ENCODE measurements around the gene ZNF414. TPM values are rescaled to one million over a fixed set of nuclear protein-coding genes. Genes with fewer than 3 reads are reported as not detected.

ZNF414 gene
- total RNA-seq, 2 experiments from 2014 or later, result 19.8 to 24.1 TPM

GRCh38 chr19:8469613-8470368, 44.2 kb downstream of the ZNF414 start:
- Mint-ChIP-seq H3K4me3 (no peak overlapping the region), H3K27me3 (ENCODE audit: low read depth) (no peaks in the 10 kb centered on the region), H3K27ac (peak overlapping the region; percentile 19), H3K9me3 (no peaks in the 10 kb centered on the region), H3K4me1 (ENCODE audit: low read depth) (peaks cover 16% of the 10 kb centered on the region), H3K36me3 (ENCODE audit: low read depth) (peaks cover 69% of the 10 kb centered on the region)
- intact Hi-C loops (cut with micrococcal nuclease), result no loop called here
- CTCF ChIA-PET, result no interaction called here
- DNase-seq, result no peak

GRCh38 chr19:8468761-8469373, 45.1 kb downstream of the ZNF414 start:
- CTCF ChIA-PET, result no interaction called here
- H3K4me3 Mint-ChIP-seq, result no peak overlapping the region

GRCh38 chr19:8468124-8468523, 45.8 kb downstream of the ZNF414 start:
- H3K4me1 Mint-ChIP-seq (ENCODE audit: low read depth), result peaks cover 7% of the 10 kb centered on the region
- intact Hi-C loops (cut with micrococcal nuclease), result no loop called here
- H3K36me3 Mint-ChIP-seq (ENCODE audit: low read depth), result peaks cover 66% of the 10 kb centered on the region
- CTCF ChIA-PET, result no interaction called here
- no peak for DNase-seq
- no peaks in the 10 kb centered on the region for H3K9me3 Mint-ChIP-seq
- H3K4me3 Mint-ChIP-seq, result no peak overlapping the region
- no peak overlapping the region for H3K27ac Mint-ChIP-seq
- H3K27me3 Mint-ChIP-seq (ENCODE audit: low read depth), result no peaks in the 10 kb centered on the region

More at GRCh38 chr19:8468761-8469373, 45.1 kb downstream of the ZNF414 start:
- peaks cover 13% of the 10 kb centered on the region for H3K4me1 Mint-ChIP-seq (ENCODE audit: low read depth)
- intact Hi-C loops (cut with micrococcal nuclease), result no loop called here
- H3K36me3 Mint-ChIP-seq (ENCODE audit: low read depth), result peaks cover 68% of the 10 kb centered on the region
- no peak for DNase-seq
- H3K27me3 Mint-ChIP-seq (ENCODE audit: low read depth), result no peaks in the 10 kb centered on the region
- H3K9me3 Mint-ChIP-seq, result no peaks in the 10 kb centered on the region
- peak overlapping the region; percentile 2 for H3K27ac Mint-ChIP-seq

- Mint-ChIP-seq H3K4me3 (no peak overlapping the region), H3K27ac (no peak overlapping the region), H3K36me3 (ENCODE audit: low read depth) (peaks cover 57% of the 10 kb centered on the region), H3K4me1 (ENCODE audit: low read depth) (peaks cover 7% of the 10 kb centered on the region), H3K9me3 (no peaks in the 10 kb centered on the region), H3K27me3 (ENCODE audit: low read depth) (no peaks in the 10 kb centered on the region)
- intact Hi-C loops (cut with micrococcal nuclease), result no loop called here
- CTCF ChIA-PET, result interaction anchor here (0.6 kb wide), 1 partner anchor 16 kb away, joined by 4 read pairs; no protein-coding TSS in a partner anchor
- no peak for DNase-seq
These were observed 47.9 kb downstream of the ZNF414 start for GRCh38 chr19:8466018-8466417.

GRCh38 chr19:8463365-8463764, 50.6 kb downstream of the ZNF414 start:
- no peak for DNase-seq
- Mint-ChIP-seq H3K27me3 (ENCODE audit: low read depth) (no peaks in the 10 kb centered on the region), H3K4me3 (no peak overlapping the region), H3K9me3 (no peaks in the 10 kb centered on the region), H3K36me3 (ENCODE audit: low read depth) (peaks cover 44% of the 10 kb centered on the region), H3K4me1 (ENCODE audit: low read depth) (peaks cover 27% of the 10 kb centered on the region), H3K27ac (peak overlapping the region; percentile 4)
- CTCF ChIA-PET, result interaction anchor here (1.2 kb wide), 1 partner anchor 12 kb away, joined by 3 read pairs; no protein-coding TSS in a partner anchor
- intact Hi-C loops (cut with micrococcal nuclease), result no loop called here

DNA sequence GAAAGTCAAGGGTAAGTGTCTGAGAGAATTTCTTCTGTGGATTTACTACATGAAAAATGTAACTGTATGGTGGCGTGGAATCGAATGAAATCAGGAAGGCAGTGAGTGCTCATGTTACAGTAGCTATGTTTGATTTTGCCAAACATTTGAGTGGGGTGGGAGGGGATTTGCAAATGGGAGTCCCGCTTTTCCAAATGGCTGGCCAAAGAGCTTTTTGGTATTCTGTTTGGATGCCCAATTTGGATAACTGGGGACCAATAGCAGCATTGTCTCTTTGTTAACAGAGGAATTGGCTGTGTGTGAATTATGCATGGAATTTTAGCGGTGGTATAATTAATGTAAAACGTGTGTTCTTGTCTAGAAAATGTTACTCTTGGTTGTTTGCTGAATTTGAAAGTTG, 51.4 kb downstream of the ZNF414 start:
- Mint-ChIP-seq H3K4me3 (no peak overlapping the region), H3K27me3 (ENCODE audit: low read depth) (no peaks in the 10 kb centered on the region), H3K9me3 (no peaks in the 10 kb centered on the region), H3K27ac (no peak overlapping the region), H3K36me3 (ENCODE audit: low read depth) (peaks cover 40% of the 10 kb centered on the region), H3K4me1 (ENCODE audit: low read depth) (peaks cover 35% of the 10 kb centered on the region)
- intact Hi-C loops (cut with micrococcal nuclease), result no loop called here
- DNase-seq, result no peak
- CTCF ChIA-PET, result interaction anchor here (1.2 to 1.3 kb wide), 2 partner anchors 9 to 12 kb away, joined by 3 read pairs; no protein-coding TSS in a partner anchor

DNA sequence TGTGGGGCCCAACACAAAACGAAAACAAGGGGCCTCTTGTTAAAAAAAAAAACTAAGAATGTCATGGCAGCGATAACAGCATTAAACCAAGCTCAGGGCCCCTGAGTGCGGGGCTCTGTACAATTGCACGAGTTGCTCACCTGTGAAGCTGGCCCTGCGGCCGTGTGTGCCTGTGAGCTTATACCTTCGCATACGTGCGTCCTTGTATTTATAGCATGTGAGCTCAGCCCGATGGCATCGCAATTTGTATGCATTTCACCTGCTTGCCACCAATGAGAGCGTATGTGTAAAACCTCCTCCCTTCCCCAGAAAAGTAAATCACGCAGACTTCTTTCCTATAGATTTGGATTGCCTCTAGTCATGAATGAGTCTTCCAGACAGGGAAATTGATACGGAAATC, 52.1 kb downstream of the ZNF414 start:
- H3K27me3 Mint-ChIP-seq (ENCODE audit: low read depth), result no peaks in the 10 kb centered on the region
- DNase-seq, result no peak
- no peaks in the 10 kb centered on the region for H3K9me3 Mint-ChIP-seq
- no peak overlapping the region for H3K4me3 Mint-ChIP-seq
- CTCF ChIA-PET, result interaction anchor here (0.8 to 1.3 kb wide), 3 partner anchors 9 to 150 kb away, joined by 3 to 4 read pairs (median 3); no protein-coding TSS in a partner anchor
- H3K4me1 Mint-ChIP-seq (ENCODE audit: low read depth), result peaks cover 42% of the 10 kb centered on the region
- intact Hi-C loops (cut with micrococcal nuclease), result no loop called here
- peaks cover 35% of the 10 kb centered on the region for H3K36me3 Mint-ChIP-seq (ENCODE audit: low read depth)
- no peak overlapping the region for H3K27ac Mint-ChIP-seq

DNA sequence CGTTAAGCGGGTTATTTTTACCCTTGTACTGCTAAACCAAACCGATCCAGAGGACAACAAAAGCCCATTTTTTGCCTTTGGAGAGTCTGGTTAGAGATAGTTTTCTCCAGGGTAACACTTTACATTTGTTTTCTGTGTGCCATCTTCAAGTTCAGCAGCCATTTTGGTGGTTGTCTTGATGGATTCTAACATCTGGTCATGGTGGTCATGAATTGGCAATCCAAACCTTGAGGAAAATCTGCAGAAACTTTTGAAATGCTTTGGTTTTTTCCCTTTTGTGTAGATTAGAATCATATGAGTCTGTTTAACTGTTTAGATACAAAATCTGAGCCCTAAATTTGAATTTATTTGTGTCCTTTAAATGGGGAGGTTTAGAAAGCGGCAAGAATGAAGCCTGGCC, 52.6 kb downstream of the ZNF414 start:
- no peak overlapping the region for H3K27ac Mint-ChIP-seq
- CTCF ChIA-PET, result interaction anchor here (0.8 kb wide), 1 partner anchor 151 kb away, joined by 4 read pairs; no protein-coding TSS in a partner anchor
- no peak for DNase-seq
- peaks cover 37% of the 10 kb centered on the region for H3K36me3 Mint-ChIP-seq (ENCODE audit: low read depth)
- peaks cover 47% of the 10 kb centered on the region for H3K4me1 Mint-ChIP-seq (ENCODE audit: low read depth)
- intact Hi-C loops (cut with micrococcal nuclease), result no loop called here
- H3K9me3 Mint-ChIP-seq, result no peaks in the 10 kb centered on the region
- no peaks in the 10 kb centered on the region for H3K27me3 Mint-ChIP-seq (ENCODE audit: low read depth)
- no peak overlapping the region for H3K4me3 Mint-ChIP-seq

GRCh38 chr19:8460516-8461298, 53.3 kb downstream of the ZNF414 start:
- H3K27ac Mint-ChIP-seq, result peak overlapping the region; percentile 25
- H3K4me3 Mint-ChIP-seq, result no peak overlapping the region
- no peaks in the 10 kb centered on the region for H3K9me3 Mint-ChIP-seq
- H3K27me3 Mint-ChIP-seq (ENCODE audit: low read depth), result no peaks in the 10 kb centered on the region
- H3K36me3 Mint-ChIP-seq (ENCODE audit: low read depth), result peaks cover 37% of the 10 kb centered on the region
- no peak for DNase-seq
- peaks cover 54% of the 10 kb centered on the region for H3K4me1 Mint-ChIP-seq (ENCODE audit: low read depth)
- intact Hi-C loops (cut with micrococcal nuclease), result no loop called here
- CTCF ChIA-PET, result interaction anchor here (0.5 to 1.6 kb wide), 2 partner anchors 107 to 108 kb away, joined by 4 to 6 read pairs; no protein-coding TSS in a partner anchor

Other genes with a start within 250 kb of the ZNF414 start
- gene CD320, start 205.8 kb downstream of the ZNF414 start, total RNA-seq, result 10 to 100 TPM; 37.6 to 40.1 TPM
- gene NDUFA7, start 192.8 kb downstream of the ZNF414 start, total RNA-seq, result 100 to 1,000 TPM in 1 of 2 experiments, 10 to 100 TPM in 1; 95.9 to 104 TPM
- gene RPS28, start 192.7 kb downstream of the ZNF414 start, total RNA-seq, result 1,000 to 10,000 TPM; 2,814 to 3,007 TPM
- under 1 TPM; 0.17 to 0.36 TPM for gene KANK3, start 170.9 kb downstream of the ZNF414 start, total RNA-seq
- not detected for gene ANGPTL4, start 150.0 kb downstream of the ZNF414 start, total RNA-seq
- 10 to 100 TPM; 61.9 to 69.6 TPM for gene RAB11B, start 123.8 kb downstream of the ZNF414 start, total RNA-seq
- gene MARCHF2, start 100.9 kb downstream of the ZNF414 start, total RNA-seq, result 10 to 100 TPM in 1 of 2 experiments, 1 to 10 TPM in 1; 9.2 to 10.3 TPM
- gene HNRNPM, start 69.2 kb downstream of the ZNF414 start, total RNA-seq, result 100 to 1,000 TPM; 151 to 169 TPM
- gene PRAM1, start 11.5 kb downstream of the ZNF414 start, total RNA-seq, result under 1 TPM; 0.40 to 0.45 TPM
- gene MYO1F, start 63.3 kb upstream of the ZNF414 start, total RNA-seq, result 1 to 10 TPM; 2.0 to 2.2 TPM
- 1 to 10 TPM; 3.3 to 3.5 TPM for gene ADAMTS10, start 96.5 kb upstream of the ZNF414 start, total RNA-seq
- not detected for gene NFILZ, start 116.5 kb upstream of the ZNF414 start, total RNA-seq
- not detected for gene ACTL9, start 184.6 kb upstream of the ZNF414 start, total RNA-seq
- gene OR2Z1, start 207.5 kb upstream of the ZNF414 start, total RNA-seq, result not detected